HUDEP-2 (cell line): ENCODE results near the gene RBM4.

Source experiments
- DNase-seq, 76 experiments: peaks; one replicate each; lab custom pipeline; 2025; ENCODE audit not compliant: unreplicated experiment in 76 of 76; lab: John Stamatoyannopoulos, UW

RBM4 gene

GRCh38 chr11:66616379-66617154 is 21.9 kb upstream of the RBM4 start, which contains the start of gene RBM14:
RBM14 (plus strand) TSS chr11:66616630; CDS start chr11:66616721, 91 bp downstream.
- peak; percentile 86 to 99 (median 98) for DNase-seq

GRCh38 chr11:66617155-66617834 is 21.2 kb upstream of the RBM4 start:
- peak in 1 of 76 experiments; percentile 52 for DNase-seq

GRCh38 chr11:66619080-66619554 is 19.4 kb upstream of the RBM4 start:
- DNase-seq, result peak in 1 of 76 experiments; percentile 13

GRCh38 chr11:66624450-66624849 is 14.1 kb upstream of the RBM4 start:
- DNase-seq, result no peak

GRCh38 chr11:66625041-66625751 is 13.3 kb upstream of the RBM4 start:
- no peak for DNase-seq

- no peak for DNase-seq
These were observed 12.8 kb upstream of the RBM4 start for GRCh38 chr11:66625752-66626149.

GRCh38 chr11:66626382-66626781 is 12.1 kb upstream of the RBM4 start:
- DNase-seq, result no peak

- DNase-seq, result no peak
These were observed 11.6 kb upstream of the RBM4 start for GRCh38 chr11:66626926-66627325.

- no peak for DNase-seq
These were observed 10.4 kb upstream of the RBM4 start for GRCh38 chr11:66628061-66628603.

- DNase-seq, result no peak
These were observed 9.1 kb upstream of the RBM4 start for GRCh38 chr11:66629356-66629755.

GRCh38 chr11:66631883-66632282 is 6.6 kb upstream of the RBM4 start:
- DNase-seq, result no peak

- DNase-seq, result no peak
These were observed 5.6 kb upstream of the RBM4 start for GRCh38 chr11:66632952-66633351.

- no peak for DNase-seq
These were observed 2.1 kb upstream of the RBM4 start for GRCh38 chr11:66636411-66636810.

- peak in 5 of 76 experiments; percentile 7 to 59 (median 53) for DNase-seq
These were observed 836 bp upstream of the RBM4 start for GRCh38 chr11:66637557-66638176.

- DNase-seq, result peak in 7 of 76 experiments; percentile 7 to 41 (median 31)
These were observed 737 bp downstream of the RBM4 start for GRCh38 chr11:66639066-66639813.

- DNase-seq, result peak in 1 of 76 experiments; percentile 5
These were observed 1.4 kb downstream of the RBM4 start for GRCh38 chr11:66639814-66640340.

- no peak for DNase-seq
These were observed 3.3 kb downstream of the RBM4 start for GRCh38 chr11:66641834-66642233.

GRCh38 chr11:66643745-66644437 is 5.4 kb downstream of the RBM4 start:
- DNase-seq, result no peak

- DNase-seq, result no peak
These were observed 8.3 kb downstream of the RBM4 start for GRCh38 chr11:66646828-66647227.
